Muscle layer of duodenum (tissue), 2 donors: ENCODE data around the gene IFNL2.

Source experiments
- H3K27ac ChIP-seq: one replicate; pipeline ENCODE4 v1.7.0; 2013; ENCODE audit warnings: mild to moderate bottlenecking, low read length
- H3K27me3 ChIP-seq: one replicate; pipeline ENCODE4 v1.7.0; 2013; ENCODE audit warnings: low read depth, mild to moderate bottlenecking, control low read depth, low read length
- H3K36me3 ChIP-seq, 2 donors: one replicate each; pipeline ENCODE4 v1.7.0; 2013; ENCODE audit warnings: low read length in 2 of 2, control low read depth in 1 of 2, mild to moderate bottlenecking in 1 of 2; ENCODE audit not compliant: insufficient read depth in 2 of 2, control insufficient read depth in 1 of 2
- H3K4me1 ChIP-seq, 2 donors: one replicate each; pipeline ENCODE4 v1.7.0; 2013; ENCODE audit warnings: low read length in 2 of 2, mild to moderate bottlenecking in 2 of 2, control low read depth in 1 of 2, moderate library complexity in 1 of 2; ENCODE audit not compliant: insufficient read depth in 2 of 2, control insufficient read depth in 1 of 2
- H3K4me3 ChIP-seq, 2 donors: one replicate each; pipeline ENCODE4 v1.7.0; 2013; ENCODE audit warnings: low read length in 2 of 2, low read depth in 1 of 2, mild to moderate bottlenecking in 1 of 2
- H3K9me3 ChIP-seq, 2 donors: one replicate each; pipeline ENCODE4 v1.7.0; 2013; ENCODE audit warnings: low read length in 2 of 2, control low read depth in 1 of 2, mild to moderate bottlenecking in 1 of 2; ENCODE audit not compliant: control insufficient read depth in 1 of 2
- donor health status: healthy.

The IFNL2 gene

GRCh38 chr19:39310558-39311311 is 42.5 kb downstream of the IFNL2 start:
- H3K27ac ChIP-seq: no peak overlapping the region
- peaks cover 0 to 17% of the 10 kb centered on the region in 2 donors for H3K36me3 ChIP-seq
- no peak overlapping the region for H3K4me3 ChIP-seq
- H3K9me3 ChIP-seq: no peaks in the 10 kb centered on the region
- H3K4me1 ChIP-seq: peaks cover 0 to 11% of the 10 kb centered on the region in 2 donors
- H3K27me3 ChIP-seq: peaks cover 24% of the 10 kb centered on the region

GRCh38 chr19:39314016-39314728 is 46.0 kb downstream of the IFNL2 start:
- Histone ChIP-seq H3K27ac (no peak overlapping the region), H3K9me3 (no peaks in the 10 kb centered on the region), H3K4me3 (no peak overlapping the region), H3K36me3 (peaks cover 0 to 17% of the 10 kb centered on the region in 2 donors), H3K27me3 (no peaks in the 10 kb centered on the region), H3K4me1 (no peaks in the 10 kb centered on the region)

- Histone ChIP-seq H3K9me3 (no peaks in the 10 kb centered on the region), H3K4me3 (no peak overlapping the region), H3K27me3 (no peaks in the 10 kb centered on the region), H3K36me3 (peaks cover 0 to 17% of the 10 kb centered on the region in 2 donors), H3K27ac (no peak overlapping the region), H3K4me1 (peaks cover 0 to 8% of the 10 kb centered on the region in 2 donors)
These were observed 47.7 kb downstream of the IFNL2 start for GRCh38 chr19:39315933-39316332.

- no peaks in the 10 kb centered on the region for H3K9me3 ChIP-seq
- H3K4me3 ChIP-seq: no peak overlapping the region
These were observed 48.6 kb downstream of the IFNL2 start for GRCh38 chr19:39316627-39317321.

GRCh38 chr19:39317476-39317875 is 49.3 kb downstream of the IFNL2 start:
- Histone ChIP-seq H3K4me3 (no peak overlapping the region), H3K27me3 (no peaks in the 10 kb centered on the region), H3K4me1 (peaks cover 0 to 8% of the 10 kb centered on the region in 2 donors), H3K9me3 (no peaks in the 10 kb centered on the region), H3K36me3 (peaks cover 0 to 17% of the 10 kb centered on the region in 2 donors), H3K27ac (no peak overlapping the region)

More at GRCh38 chr19:39316627-39317321, 48.6 kb downstream of the IFNL2 start:
- peaks cover 0 to 8% of the 10 kb centered on the region in 2 donors for H3K4me1 ChIP-seq
- no peaks in the 10 kb centered on the region for H3K27me3 ChIP-seq
- no peak overlapping the region for H3K27ac ChIP-seq
- H3K36me3 ChIP-seq: peaks cover 0 to 17% of the 10 kb centered on the region in 2 donors

GRCh38 chr19:39318071-39318470 is 49.9 kb downstream of the IFNL2 start:
- Histone ChIP-seq H3K36me3 (peaks cover 0 to 17% of the 10 kb centered on the region in 2 donors), H3K27me3 (no peaks in the 10 kb centered on the region), H3K4me1 (peaks cover 0 to 8% of the 10 kb centered on the region in 2 donors), H3K9me3 (no peaks in the 10 kb centered on the region), H3K27ac (no peak overlapping the region), H3K4me3 (no peak overlapping the region)

GRCh38 chr19:39318690-39319089 is 50.5 kb downstream of the IFNL2 start:
- Histone ChIP-seq H3K27me3 (no peaks in the 10 kb centered on the region), H3K9me3 (no peaks in the 10 kb centered on the region), H3K36me3 (peaks cover 0 to 15% of the 10 kb centered on the region in 2 donors), H3K4me1 (peaks cover 0 to 8% of the 10 kb centered on the region in 2 donors), H3K27ac (no peak overlapping the region), H3K4me3 (no peak overlapping the region)

- H3K36me3 ChIP-seq: peaks cover 0 to 9% of the 10 kb centered on the region in 2 donors
- no peak overlapping the region for H3K27ac ChIP-seq
- no peaks in the 10 kb centered on the region for H3K9me3 ChIP-seq
- H3K27me3 ChIP-seq: no peaks in the 10 kb centered on the region
- H3K4me3 ChIP-seq: peak overlapping the region in 1 of 2 donors; percentile 69
- peaks cover 0 to 8% of the 10 kb centered on the region in 2 donors for H3K4me1 ChIP-seq
These were observed 51.1 kb downstream of the IFNL2 start for GRCh38 chr19:39319098-39319891.
